T-helper 1 cell treated with Interleukin-12 subunit alpha and Interleukin-12 subunit beta and Interleukin-4 antibody, amounts not matched to agents 30 μg/mL and 1 μg/mL, for 36 hours (primary cell): ENCODE data around the gene ZNF534.
"Not testable (repeated sequence)": the region's sequence is repeated elsewhere in the genome, so short reads cannot be mapped to it uniquely, and the experiment has no call there.

Experiments
- H3K27ac Mint-ChIP-seq: one replicate; pipeline ENCODE4 v1.8.0; 2021; ENCODE audit warnings: mild to moderate bottlenecking, mixed read lengths
- H3K27me3 Mint-ChIP-seq: one replicate; pipeline ENCODE4 v1.8.0; 2021; ENCODE audit warnings: low read depth, mixed read lengths
- H3K36me3 Mint-ChIP-seq: one replicate; pipeline ENCODE4 v1.8.0; 2021; ENCODE audit warnings: low read depth, mixed read lengths
- H3K4me1 Mint-ChIP-seq: one replicate; pipeline ENCODE4 v1.8.0; 2021; ENCODE audit warnings: low read depth, mixed read lengths
- H3K4me3 Mint-ChIP-seq: one replicate; pipeline ENCODE4 v1.8.0; 2021; ENCODE audit warnings: mild to moderate bottlenecking, moderate library complexity, mixed read lengths
- H3K9me3 Mint-ChIP-seq: one replicate; pipeline ENCODE4 v1.8.0; 2021; ENCODE audit warnings: mixed read lengths

ZNF534 gene

DNA sequence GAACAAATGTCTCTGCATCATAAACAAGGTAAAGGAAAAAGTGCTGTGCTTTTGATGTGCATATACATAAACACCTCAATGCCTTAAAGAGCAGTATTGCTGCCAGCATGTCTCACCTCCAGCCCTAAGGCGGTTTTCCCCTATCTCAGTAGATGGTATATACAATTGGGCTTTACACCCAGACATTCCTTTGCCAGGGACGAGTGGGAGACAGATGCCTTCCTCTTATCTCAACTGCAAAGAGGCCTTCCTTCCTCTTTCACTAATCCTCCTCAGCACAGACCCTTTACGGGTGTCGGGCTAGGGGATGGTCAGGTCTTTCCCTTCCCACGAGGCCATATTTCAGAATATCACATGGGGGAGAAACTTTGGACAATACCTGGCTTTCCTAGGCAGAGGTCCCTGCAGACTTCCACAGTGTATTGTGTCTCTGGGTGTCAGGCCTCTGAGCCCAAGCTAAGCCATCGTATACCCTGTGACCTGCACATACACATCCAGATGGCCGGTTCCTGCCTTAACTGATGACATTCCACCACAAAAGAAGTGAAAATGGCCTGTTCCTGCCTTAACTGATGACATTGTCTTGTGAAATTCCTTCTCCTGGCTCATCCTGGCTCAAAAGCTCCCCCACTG is 55.3 kb downstream of the ZNF534 start:
- H3K36me3 Mint-ChIP-seq, H3K27ac Mint-ChIP-seq, H3K4me1 Mint-ChIP-seq, H3K4me3 Mint-ChIP-seq, H3K27me3 Mint-ChIP-seq: not testable (repeated sequence)
- peaks cover 56% of the 10 kb centered on the region for H3K9me3 Mint-ChIP-seq

DNA sequence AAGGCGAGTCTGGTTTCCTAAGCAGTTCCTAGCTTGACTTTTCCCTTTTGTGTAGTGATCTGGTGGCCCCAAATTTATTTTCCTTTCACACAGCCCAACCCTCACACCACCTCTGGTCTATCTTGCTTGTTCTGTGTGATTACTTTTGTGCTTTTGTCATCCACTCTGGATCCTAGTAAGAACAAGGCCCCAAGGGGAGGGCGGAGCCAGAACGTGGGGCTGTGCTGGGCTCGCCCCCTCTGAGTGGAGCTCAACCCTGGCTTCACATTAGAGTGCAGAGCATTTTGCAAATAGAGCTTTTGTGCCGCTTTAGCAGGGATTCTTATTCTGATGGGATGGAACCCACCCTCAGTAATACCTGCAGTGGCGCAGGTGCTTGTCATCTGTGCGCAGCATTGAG is 56.1 kb downstream of the ZNF534 start:
- H3K27ac Mint-ChIP-seq, H3K27me3 Mint-ChIP-seq, H3K36me3 Mint-ChIP-seq, H3K4me3 Mint-ChIP-seq, H3K4me1 Mint-ChIP-seq: not testable (repeated sequence)
- H3K9me3 Mint-ChIP-seq, result peaks cover 60% of the 10 kb centered on the region

DNA sequence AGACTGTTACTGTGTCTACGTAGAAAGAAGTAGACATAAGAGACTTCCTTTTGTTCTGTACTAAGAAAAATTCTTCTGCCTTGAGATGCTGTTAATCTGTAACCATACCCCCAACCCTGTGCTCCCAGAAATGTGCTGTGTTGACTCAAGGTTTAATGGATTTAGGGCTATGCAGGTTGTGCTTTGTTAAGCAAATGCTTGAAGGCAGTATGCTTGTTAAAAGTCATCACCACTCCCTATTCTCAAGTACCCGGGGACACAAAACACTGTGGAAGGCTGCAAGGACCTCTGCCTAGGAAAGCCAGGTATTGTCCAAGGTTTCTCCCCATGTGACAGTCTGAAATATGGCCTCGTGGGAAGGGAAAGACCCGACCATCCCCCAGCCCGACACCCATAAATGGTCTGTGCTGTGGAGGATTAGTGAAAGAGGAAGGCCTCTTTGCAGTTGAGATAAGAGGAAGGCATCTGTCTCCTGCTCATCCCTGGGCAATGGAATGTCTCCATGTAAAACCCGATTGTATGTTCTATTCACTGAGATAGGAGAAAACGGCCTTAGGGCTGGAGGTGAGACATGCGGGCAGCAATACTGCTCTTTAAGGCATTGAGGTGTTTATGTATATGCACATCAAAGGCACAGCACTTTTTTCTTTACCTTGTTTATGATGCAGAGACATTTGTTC is 56.8 kb downstream of the ZNF534 start:
- H3K4me3 Mint-ChIP-seq, H3K4me1 Mint-ChIP-seq, H3K27ac Mint-ChIP-seq, H3K27me3 Mint-ChIP-seq, H3K36me3 Mint-ChIP-seq: not testable (repeated sequence)
- H3K9me3 Mint-ChIP-seq, result peaks cover 63% of the 10 kb centered on the region

DNA sequence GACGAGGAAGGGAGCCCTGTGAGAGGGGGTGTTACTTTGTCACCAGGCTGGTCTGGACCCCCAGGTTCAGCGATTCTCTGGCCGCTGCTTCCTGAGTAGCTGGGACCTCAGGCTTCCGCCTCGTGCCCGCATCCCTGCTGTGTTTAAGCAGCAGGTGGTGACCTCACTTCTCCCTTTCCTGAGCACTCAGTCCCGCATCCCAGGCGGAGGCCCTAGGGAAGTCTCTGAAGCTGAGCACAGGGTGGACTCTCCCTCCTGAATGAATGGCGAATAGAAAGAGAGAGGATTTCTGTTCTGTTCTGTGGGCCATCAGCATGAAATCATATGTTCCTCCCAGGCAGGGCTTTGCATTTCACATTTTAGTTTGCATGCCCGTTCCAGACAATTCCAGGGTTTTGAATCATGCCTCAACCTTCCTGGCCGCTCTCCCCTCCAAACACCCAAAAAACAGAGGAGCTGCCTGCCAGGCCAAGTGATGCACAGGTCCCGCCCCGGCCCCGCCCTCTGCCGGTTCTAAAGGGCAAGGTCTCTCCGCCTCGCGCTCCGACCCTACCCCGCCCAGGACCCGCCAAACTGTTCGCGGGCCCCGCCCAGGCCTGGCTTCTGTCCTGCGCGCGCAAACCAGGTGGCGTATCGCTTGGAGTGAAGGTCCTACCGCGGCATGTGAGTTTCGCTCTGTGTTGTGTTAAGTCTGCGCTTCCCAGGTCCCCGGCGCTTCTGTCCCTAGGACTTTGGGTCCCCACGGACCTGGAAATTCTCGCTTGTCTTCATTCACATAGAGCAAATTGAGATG is 63.4 kb downstream of the ZNF534 start:
- no peaks in the 10 kb centered on the region for H3K4me1 Mint-ChIP-seq
- no peaks in the 10 kb centered on the region for H3K36me3 Mint-ChIP-seq
- H3K9me3 Mint-ChIP-seq, result peaks cover 53% of the 10 kb centered on the region
- H3K27me3 Mint-ChIP-seq, result no peaks in the 10 kb centered on the region
- H3K4me3 Mint-ChIP-seq, result no peak overlapping the region
- no peak overlapping the region for H3K27ac Mint-ChIP-seq

DNA sequence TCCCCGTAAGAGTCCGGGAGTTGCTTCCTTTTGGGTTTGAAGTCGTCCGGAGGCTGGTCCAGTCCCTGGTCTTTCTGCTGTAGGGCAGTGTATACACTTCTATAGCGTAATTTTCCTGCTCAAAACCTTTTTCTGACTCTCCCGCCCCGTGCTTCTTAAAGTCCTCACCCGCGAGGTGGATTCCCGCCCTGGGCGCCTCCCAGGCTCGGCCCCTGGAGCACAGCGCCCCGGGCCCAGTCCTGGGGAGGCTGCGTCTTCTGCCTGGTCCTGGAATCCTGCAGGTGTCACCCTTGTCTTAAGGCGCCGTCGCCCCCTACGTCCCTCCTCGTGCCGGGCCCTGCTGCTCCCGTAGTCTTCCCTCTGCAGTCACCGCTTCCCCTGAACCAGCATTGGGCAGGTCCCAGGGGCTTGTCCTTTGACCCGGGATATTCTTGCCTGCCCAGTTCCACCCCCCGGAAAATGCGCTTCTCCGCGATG is 64.1 kb downstream of the ZNF534 start:
- peaks cover 57% of the 10 kb centered on the region for H3K9me3 Mint-ChIP-seq
- no peaks in the 10 kb centered on the region for H3K27me3 Mint-ChIP-seq
- no peak overlapping the region for H3K27ac Mint-ChIP-seq
- H3K36me3 Mint-ChIP-seq, result no peaks in the 10 kb centered on the region
- no peak overlapping the region for H3K4me3 Mint-ChIP-seq
- no peaks in the 10 kb centered on the region for H3K4me1 Mint-ChIP-seq

DNA sequence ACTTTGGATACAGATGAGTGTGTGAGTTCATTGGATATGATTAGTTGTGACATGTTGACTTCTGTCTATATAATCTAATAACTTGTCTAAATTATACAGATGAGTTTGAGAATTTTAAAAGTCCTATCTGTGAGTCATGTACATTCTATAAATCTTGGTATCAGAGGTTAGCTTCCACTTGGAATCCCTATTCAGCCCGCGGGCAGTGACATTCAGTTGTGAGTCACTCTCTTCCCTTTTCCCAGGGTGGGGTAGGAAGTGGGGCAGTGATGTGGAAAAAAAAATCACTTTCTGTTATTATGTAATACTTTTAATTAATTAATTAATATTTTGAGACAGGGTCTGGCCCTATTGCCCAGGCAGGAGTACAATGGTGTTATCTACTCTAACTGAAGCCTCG is 65.6 kb downstream of the ZNF534 start:
- H3K27me3 Mint-ChIP-seq, result no peaks in the 10 kb centered on the region
- H3K9me3 Mint-ChIP-seq, result peaks cover 59% of the 10 kb centered on the region
- H3K4me3 Mint-ChIP-seq, result no peak overlapping the region
- H3K27ac Mint-ChIP-seq, result no peak overlapping the region
- no peaks in the 10 kb centered on the region for H3K4me1 Mint-ChIP-seq
- H3K36me3 Mint-ChIP-seq, result no peaks in the 10 kb centered on the region

DNA sequence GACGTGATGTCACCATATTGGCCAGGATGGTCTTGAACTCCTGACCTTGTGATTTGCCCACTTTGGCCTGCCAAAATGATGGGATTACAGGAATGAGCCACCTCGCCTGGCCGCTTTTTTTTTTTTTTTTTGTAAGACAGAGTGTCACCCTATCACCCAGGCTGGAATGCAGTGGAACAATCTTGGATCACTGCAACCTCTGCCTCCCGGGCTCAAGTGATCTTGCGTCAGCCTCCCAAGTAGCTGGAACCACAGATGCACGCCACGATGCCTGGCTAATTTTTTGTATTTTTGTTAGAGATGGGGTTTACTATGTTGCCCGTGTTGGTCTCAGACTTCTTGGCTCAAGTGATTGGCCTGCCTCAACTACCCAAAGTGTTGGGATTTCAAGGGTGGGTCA is 69.6 kb downstream of the ZNF534 start:
- Mint-ChIP-seq H3K27me3 (no peaks in the 10 kb centered on the region), H3K27ac (no peak overlapping the region), H3K36me3 (peaks cover 4% of the 10 kb centered on the region), H3K4me1 (no peaks in the 10 kb centered on the region), H3K4me3 (no peak overlapping the region), H3K9me3 (peaks cover 59% of the 10 kb centered on the region)

DNA sequence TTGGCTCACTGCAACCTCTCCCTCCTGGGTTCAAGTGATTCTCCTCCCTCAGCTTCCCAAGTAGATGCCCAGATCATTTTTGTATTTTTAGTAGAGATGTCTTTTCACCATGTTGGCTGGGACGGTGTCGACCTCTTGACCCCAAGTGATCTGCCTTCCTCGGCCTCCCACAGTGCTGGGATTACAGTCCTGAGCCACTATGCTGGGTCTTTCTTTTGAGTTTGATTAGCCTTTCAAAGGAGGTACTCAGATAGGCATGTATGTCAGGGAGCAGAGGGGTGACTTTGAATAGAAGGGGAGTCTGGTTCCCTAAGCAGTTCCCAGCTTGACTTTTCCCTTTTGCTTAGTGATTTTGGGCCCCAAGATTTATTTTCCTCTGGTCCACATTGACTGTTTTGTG is 71.5 kb downstream of the ZNF534 start:
- not testable (repeated sequence) for H3K36me3 Mint-ChIP-seq, H3K27me3 Mint-ChIP-seq, H3K4me3 Mint-ChIP-seq, H3K4me1 Mint-ChIP-seq, H3K27ac Mint-ChIP-seq
- H3K9me3 Mint-ChIP-seq, result peaks cover 51% of the 10 kb centered on the region

DNA sequence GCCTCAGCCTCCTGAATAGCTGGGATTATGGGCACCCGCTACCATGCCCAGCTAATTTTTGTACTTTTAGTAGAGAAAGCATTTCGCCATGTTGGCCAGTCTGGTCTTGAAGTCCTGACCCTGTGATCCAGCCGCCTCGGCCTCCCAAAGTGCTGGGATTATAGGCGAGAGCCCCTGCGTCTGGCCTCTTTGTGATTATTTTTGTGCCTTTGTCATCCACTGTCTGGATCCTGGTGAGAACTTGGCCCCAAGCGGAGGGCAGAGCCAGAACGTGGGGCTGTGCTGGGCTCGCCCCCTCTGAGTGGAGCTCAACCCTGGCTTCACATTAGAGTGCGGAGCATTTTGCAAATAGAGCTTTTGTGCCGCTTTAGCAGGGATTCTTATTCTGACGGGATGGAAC is 72.0 kb downstream of the ZNF534 start:
- peaks cover 46% of the 10 kb centered on the region for H3K9me3 Mint-ChIP-seq
- not testable (repeated sequence) for H3K4me1 Mint-ChIP-seq, H3K27ac Mint-ChIP-seq, H3K36me3 Mint-ChIP-seq, H3K27me3 Mint-ChIP-seq, H3K4me3 Mint-ChIP-seq
